Muscle layer of colon (tissue), 2 donors: ENCODE measurements around the gene USP17L19.
"Not testable (repeated sequence)": the region's sequence is repeated elsewhere in the genome, so short reads cannot be mapped to it uniquely, and the experiment has no call there.

Experiments
- H3K27ac ChIP-seq: one replicate; pipeline ENCODE4 v1.7.0; 2013; ENCODE audit warnings: low read depth, mild to moderate bottlenecking, low read length, moderate library complexity
- H3K27me3 ChIP-seq, 2 donors: one replicate each; pipeline ENCODE4 v1.7.0; 2013; ENCODE audit warnings: low read length in 2 of 2, mild to moderate bottlenecking in 2 of 2; ENCODE audit not compliant: insufficient read depth in 2 of 2, control insufficient read depth in 1 of 2
- H3K36me3 ChIP-seq: one replicate; pipeline ENCODE4 v1.7.0; 2013; ENCODE audit warnings: mild to moderate bottlenecking, low read length; ENCODE audit not compliant: insufficient read depth
- H3K4me1 ChIP-seq: one replicate; pipeline ENCODE4 v1.7.0; 2013; ENCODE audit warnings: mild to moderate bottlenecking, low read length; ENCODE audit not compliant: insufficient read depth
- H3K4me3 ChIP-seq, 2 donors: one replicate each; pipeline ENCODE4 v1.7.0; 2013; ENCODE audit warnings: low read length in 2 of 2, low read depth in 1 of 2, mild to moderate bottlenecking in 1 of 2, moderate library complexity in 1 of 2
- H3K9ac ChIP-seq: one replicate; pipeline ENCODE4 v1.7.0; 2013; ENCODE audit warnings: low read length
- H3K9me3 ChIP-seq: one replicate; pipeline ENCODE4 v1.7.0; 2013; ENCODE audit warnings: mild to moderate bottlenecking, low read length
- donor health status: abdominal sarcoma.
- donor health status: Adenocarcinoma of cecum.

The USP17L19 gene, protein sequence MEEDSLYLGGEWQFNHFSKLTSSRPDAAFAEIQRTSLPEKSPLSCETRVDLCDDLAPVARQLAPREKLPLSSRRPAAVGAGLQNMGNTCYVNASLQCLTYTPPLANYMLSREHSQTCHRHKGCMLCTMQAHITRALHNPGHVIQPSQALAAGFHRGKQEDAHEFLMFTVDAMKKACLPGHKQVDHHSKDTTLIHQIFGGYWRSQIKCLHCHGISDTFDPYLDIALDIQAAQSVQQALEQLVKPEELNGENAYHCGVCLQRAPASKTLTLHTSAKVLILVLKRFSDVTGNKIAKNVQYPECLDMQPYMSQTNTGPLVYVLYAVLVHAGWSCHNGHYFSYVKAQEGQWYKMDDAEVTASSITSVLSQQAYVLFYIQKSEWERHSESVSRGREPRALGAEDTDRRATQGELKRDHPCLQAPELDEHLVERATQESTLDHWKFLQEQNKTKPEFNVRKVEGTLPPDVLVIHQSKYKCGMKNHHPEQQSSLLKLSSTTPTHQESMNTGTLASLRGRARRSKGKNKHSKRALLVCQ

DNA sequence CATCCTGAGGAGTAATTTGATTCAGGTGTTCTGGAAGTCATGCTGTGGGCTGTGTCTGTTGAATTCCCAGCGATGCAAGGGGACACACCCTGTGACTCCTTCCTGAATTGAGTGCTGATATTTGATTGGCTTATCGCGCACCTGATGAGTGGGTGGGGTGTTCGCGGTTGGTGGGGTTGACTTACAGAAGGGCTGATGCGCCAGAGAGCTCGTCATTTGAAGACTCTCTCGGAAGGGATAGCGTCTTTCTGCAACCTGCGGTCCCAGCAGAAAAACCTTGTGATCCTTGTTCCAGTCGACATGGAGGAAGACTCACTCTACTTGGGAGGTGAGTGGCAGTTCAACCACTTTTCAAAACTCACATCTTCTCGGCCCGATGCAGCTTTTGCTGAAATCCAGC is at the start of gene USP17L19:
USP17L19 (plus strand) TSS at position 301 of the 400 bp plus-strand sequence; CDS start at position 301, 0 bp downstream.
- not testable (repeated sequence) for H3K4me3 ChIP-seq, H3K9me3 ChIP-seq, H3K27ac ChIP-seq, H3K9ac ChIP-seq, H3K36me3 ChIP-seq, H3K4me1 ChIP-seq, H3K27me3 ChIP-seq

DNA sequence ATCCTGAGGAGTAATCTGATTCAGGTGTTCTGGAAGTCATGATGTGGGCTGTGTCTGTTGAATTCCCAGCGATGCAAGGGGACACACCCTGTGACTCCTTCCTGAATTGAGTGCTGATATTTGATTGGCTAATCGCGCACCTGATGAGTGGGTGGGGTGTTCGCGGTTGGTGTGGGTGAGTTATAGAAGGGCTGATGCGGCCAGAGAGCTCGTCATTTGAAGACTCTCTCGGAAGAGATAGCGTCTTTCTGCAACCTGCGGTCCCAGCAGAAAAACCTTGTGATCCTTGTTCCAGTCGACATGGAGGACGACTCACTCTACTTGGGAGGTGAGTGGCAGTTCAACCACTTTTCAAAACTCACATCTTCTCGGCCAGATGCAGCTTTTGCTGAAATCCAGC is 42.8 kb upstream of the USP17L19 start, which contains the start of gene USP17L10:
USP17L10 (plus strand) TSS at position 301 of the 400 bp plus-strand sequence; CDS start at position 301, 0 bp downstream.
- not testable (repeated sequence) for H3K4me1 ChIP-seq, H3K9me3 ChIP-seq, H3K27ac ChIP-seq, H3K36me3 ChIP-seq, H3K9ac ChIP-seq, H3K4me3 ChIP-seq, H3K27me3 ChIP-seq

DNA sequence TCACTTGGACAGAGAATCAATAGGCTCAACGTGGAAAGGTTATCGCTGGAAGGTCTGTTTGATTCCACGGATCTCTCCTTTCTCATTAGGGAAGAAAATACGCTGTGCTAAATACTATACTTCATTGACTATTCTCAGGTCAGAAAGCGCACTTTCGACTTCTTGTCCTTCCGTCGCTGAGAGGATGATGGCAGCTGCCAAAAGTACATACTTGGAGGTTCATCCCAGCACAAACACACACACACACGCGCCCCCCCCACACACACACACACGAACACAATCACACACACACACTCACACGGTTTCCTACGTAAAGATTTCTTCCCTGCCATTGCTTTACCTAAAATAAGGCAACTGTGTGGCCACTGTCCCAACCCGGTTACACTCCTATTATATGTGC is 38.5 kb upstream of the USP17L19 start:
- H3K27me3 ChIP-seq, H3K4me1 ChIP-seq: not testable (repeated sequence)

DNA sequence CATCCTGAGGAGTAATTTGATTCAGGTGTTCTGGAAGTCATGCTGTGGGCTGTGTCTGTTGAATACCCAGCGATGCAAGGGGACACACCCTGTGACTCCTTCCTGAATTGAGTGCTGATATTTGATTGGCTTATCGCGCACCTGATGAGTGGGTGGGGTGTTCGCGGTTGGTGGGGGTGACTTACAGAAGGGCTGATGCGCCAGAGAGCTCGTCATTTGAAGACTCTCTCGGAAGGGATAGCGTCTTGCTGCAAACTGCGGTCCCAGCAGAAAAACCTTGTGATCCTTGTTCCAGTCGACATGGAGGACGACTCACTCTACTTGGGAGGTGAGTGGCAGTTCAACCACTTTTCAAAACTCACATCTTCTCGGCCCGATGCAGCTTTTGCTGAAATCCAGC is 38.1 kb upstream of the USP17L19 start, which contains the start of gene USP17L11:
USP17L11 (plus strand) TSS at position 301 of the 400 bp plus-strand sequence; CDS start at position 301, 0 bp downstream.
- not testable (repeated sequence) for H3K9me3 ChIP-seq, H3K27me3 ChIP-seq, H3K4me3 ChIP-seq, H3K27ac ChIP-seq, H3K4me1 ChIP-seq, H3K36me3 ChIP-seq, H3K9ac ChIP-seq

More for the DNA sequence above, 38.5 kb upstream of the USP17L19 start:
- not testable (repeated sequence) for H3K9ac ChIP-seq, H3K4me3 ChIP-seq, H3K9me3 ChIP-seq, H3K27ac ChIP-seq, H3K36me3 ChIP-seq

DNA sequence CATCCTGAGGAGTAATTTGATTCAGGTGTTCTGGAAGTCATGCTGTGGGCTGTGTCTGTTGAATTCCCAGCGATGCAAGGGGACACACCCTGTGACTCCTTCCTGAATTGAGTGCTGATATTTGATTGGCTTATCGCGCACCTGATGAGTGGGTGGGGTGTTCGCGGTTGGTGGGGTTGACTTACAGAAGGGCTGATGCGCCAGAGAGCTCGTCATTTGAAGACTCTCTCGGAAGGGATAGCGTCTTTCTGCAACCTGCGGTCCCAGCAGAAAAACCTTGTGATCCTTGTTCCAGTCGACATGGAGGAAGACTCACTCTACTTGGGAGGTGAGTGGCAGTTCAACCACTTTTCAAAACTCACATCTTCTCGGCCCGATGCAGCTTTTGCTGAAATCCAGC is 33.3 kb upstream of the USP17L19 start, which contains the start of gene USP17L12:
USP17L12 (plus strand) TSS at position 301 of the 400 bp plus-strand sequence; CDS start at position 301, 0 bp downstream.
- H3K27me3 ChIP-seq, H3K36me3 ChIP-seq, H3K27ac ChIP-seq, H3K4me1 ChIP-seq, H3K9ac ChIP-seq, H3K4me3 ChIP-seq, H3K9me3 ChIP-seq: not testable (repeated sequence)

DNA sequence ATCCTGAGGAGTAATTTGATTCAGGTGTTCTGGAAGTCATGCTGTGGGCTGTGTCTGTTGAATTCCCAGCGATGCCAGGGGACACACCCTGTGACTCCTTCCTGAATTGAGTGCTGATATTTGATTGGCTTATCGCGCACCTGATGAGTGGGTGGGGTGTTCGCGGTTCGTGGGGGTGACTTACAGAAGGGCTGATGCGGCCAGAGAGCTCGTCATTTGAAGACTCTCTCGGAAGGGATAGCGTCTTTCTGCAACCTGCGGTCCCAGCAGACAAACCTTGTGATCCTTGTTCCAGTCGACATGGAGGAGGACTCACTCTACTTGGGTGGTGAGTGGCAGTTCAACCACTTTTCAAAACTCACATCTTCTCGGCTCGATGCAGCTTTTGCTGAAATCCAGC is 28.6 kb upstream of the USP17L19 start, which contains the start of gene USP17L13:
USP17L13 (plus strand) TSS at position 301 of the 400 bp plus-strand sequence; CDS start at position 301, 0 bp downstream.
- H3K4me1 ChIP-seq, H3K27me3 ChIP-seq, H3K9ac ChIP-seq, H3K4me3 ChIP-seq, H3K36me3 ChIP-seq, H3K27ac ChIP-seq, H3K9me3 ChIP-seq: not testable (repeated sequence)

DNA sequence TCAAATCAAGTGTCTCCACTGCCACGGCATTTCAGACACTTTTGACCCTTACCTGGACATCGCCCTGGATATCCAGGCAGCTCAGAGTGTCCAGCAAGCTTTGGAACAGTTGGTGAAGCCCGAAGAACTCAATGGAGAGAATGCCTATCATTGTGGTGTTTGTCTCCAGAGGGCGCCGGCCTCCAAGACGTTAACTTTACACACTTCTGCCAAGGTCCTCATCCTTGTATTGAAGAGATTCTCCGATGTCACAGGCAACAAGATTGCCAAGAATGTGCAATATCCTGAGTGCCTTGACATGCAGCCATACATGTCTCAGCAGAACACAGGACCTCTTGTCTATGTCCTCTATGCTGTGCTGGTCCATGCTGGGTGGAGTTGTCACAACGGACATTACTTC is 22.9 kb upstream of the USP17L19 start:
- not testable (repeated sequence) for H3K4me1 ChIP-seq, H3K9me3 ChIP-seq, H3K4me3 ChIP-seq, H3K9ac ChIP-seq, H3K27ac ChIP-seq, H3K36me3 ChIP-seq, H3K27me3 ChIP-seq

DNA sequence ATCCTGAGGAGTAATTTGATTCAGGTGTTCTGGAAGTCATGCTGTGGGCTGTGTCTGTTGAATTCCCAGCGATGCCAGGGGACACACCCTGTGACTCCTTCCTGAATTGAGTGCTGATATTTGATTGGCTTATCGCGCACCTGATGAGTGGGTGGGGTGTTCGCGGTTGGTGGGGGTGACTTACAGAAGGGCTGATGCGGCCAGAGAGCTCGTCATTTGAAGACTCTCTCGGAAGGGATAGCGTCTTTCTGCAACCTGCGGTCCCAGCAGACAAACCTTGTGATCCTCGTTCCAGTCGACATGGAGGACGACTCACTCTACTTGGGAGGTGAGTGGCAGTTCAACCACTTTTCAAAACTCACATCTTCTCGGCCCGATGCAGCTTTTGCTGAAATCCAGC is 19.1 kb upstream of the USP17L19 start, which contains the start of gene USP17L15:
USP17L15 (plus strand) TSS at position 301 of the 400 bp plus-strand sequence; CDS start at position 301, 0 bp downstream.
- H3K4me1 ChIP-seq, H3K36me3 ChIP-seq, H3K9me3 ChIP-seq, H3K9ac ChIP-seq, H3K4me3 ChIP-seq, H3K27me3 ChIP-seq, H3K27ac ChIP-seq: not testable (repeated sequence)

DNA sequence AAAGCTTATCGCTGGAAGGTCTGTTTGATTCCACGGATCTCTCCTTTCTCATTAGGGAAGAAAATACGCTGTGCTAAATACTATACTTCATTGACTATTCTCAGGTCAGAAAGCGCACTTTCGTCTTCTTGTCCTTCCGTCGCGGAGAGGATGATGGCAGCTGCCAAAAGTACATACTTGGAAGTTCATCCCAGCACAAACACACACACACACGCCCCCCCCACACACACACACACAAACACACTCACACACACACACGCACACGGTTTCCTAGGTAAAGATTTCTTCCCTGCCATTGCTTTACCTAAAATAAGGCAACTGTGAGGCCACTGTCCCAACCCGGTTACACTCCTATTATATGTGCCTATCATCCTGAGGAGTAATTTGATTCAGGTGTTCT is 14.7 kb upstream of the USP17L19 start:
- not testable (repeated sequence) for H3K36me3 ChIP-seq, H3K4me3 ChIP-seq, H3K4me1 ChIP-seq, H3K9ac ChIP-seq, H3K27me3 ChIP-seq, H3K9me3 ChIP-seq, H3K27ac ChIP-seq

DNA sequence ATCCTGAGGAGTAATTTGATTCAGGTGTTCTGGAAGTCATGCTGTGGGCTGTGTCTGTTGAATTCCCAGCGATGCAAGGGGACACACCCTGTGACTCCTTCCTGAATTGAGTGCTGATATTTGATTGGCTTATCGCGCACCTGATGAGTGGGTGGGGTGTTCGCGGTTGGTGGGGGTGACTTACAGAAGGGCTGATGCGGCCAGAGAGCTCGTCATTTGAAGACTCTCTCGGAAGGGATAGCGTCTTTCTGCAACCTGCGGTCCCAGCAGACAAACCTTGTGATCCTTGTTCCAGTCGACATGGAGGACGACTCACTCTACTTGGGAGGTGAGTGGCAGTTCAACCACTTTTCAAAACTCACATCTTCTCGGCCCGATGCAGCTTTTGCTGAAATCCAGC is 9.6 kb upstream of the USP17L19 start, which contains the start of gene USP17L17:
USP17L17 (plus strand) TSS at position 301 of the 400 bp plus-strand sequence; CDS start at position 301, 0 bp downstream.
- H3K4me1 ChIP-seq, H3K27ac ChIP-seq, H3K9ac ChIP-seq, H3K27me3 ChIP-seq, H3K9me3 ChIP-seq, H3K36me3 ChIP-seq, H3K4me3 ChIP-seq: not testable (repeated sequence)

DNA sequence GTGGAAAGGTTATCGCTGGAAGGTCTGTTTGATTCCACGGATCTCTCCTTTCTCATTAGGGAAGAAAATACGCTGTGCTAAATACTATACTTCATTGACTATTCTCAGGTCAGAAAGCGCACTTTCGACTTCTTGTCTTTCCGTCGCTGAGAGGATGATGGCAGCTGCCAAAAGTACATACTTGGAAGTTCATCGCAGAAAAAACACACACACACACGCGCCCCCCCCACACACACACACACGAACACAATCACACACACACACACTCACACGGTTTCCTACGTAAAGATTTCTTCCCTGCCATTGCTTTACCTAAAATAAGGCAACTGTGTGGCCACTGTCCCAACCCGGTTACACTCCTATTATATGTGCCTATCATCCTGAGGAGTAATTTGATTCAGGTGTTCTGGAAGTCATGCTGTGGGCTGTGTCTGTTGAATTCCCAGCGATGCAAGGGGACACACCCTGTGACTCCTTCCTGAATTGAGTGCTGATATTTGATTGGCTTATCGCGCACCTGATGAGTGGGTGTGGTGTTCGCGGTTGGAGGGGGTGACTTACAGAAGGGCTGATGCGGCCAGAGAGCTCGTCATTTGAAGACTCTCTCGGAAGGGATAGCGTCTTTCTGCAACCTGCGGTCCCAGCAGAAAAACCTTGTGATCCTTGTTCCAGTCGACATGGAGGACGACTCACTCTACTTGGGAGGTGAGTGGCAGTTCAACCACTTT is 5.1 kb upstream of the USP17L19 start, which contains the start of gene USP17L18:
USP17L18 (plus strand) TSS at position 678 of the 728 bp plus-strand sequence; CDS start at position 678, 0 bp downstream.
- H3K4me1 ChIP-seq, H3K4me3 ChIP-seq, H3K9ac ChIP-seq, H3K9me3 ChIP-seq, H3K27me3 ChIP-seq, H3K36me3 ChIP-seq, H3K27ac ChIP-seq: not testable (repeated sequence)
